ENCODE measurements around the gene HCN2.
"Not testable (repeated sequence)": the region's sequence is repeated elsewhere in the genome, so short reads cannot be mapped to it uniquely, and the experiment has no call there.

Gene HCN2

GRCh38 chr19:588093-588740 is 1.5 kb upstream of the HCN2 start:
- DNase-seq = peak; percentile 86

DNA sequence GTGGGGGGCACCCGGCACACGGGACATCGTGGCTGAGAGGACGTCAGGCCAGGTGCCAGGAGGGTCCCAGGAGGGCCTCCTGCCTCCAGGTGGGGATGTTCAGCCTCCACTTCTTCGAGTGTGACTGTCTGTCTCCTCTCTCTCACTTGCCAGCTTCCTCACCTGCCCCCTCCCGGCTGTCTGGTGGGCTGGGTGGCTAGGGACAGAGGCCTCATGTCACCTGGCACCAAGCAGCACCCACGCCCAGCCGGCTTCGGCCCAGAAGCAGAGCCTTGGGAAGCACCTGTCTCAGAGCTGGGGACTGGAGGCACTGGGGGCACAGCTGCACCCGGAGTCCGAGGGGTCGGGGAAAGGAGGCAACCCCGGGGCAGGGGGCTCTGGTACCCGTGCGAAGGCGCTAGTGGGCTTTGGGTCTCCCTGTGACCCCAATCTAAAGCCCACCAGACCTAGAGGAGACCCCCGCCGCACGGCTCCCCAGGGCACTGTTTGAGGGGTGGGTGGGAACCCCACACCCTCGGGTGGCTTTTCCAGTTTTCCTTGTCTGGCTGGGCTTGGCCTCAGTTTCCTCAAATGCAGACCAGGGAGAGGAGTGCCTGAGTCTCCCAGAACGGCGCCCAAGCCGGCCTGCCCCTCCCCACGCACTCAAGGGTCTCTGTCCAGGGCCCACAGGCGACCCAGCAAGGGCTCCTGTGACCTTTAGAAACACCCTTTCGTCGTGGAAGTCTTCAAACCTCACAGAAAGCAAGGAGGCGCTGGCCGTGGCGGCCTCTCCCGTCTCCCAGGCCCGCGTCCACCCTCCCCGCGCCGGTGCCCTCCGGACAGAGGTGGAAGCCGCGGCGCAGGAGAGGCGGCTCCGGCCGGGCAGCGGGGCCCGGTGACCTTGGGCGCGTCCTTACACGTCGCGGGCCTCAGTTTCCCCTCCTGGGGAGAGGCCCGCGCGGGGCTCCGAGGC is 664 bp upstream of the HCN2 start:
- DNase-seq = no peak

GRCh38 chr19:590396-590745 is 690 bp downstream of the HCN2 start:
- no peak for DNase-seq

GRCh38 chr19:590750-591098 is 1.0 kb downstream of the HCN2 start:
- no peak for DNase-seq

DNA sequence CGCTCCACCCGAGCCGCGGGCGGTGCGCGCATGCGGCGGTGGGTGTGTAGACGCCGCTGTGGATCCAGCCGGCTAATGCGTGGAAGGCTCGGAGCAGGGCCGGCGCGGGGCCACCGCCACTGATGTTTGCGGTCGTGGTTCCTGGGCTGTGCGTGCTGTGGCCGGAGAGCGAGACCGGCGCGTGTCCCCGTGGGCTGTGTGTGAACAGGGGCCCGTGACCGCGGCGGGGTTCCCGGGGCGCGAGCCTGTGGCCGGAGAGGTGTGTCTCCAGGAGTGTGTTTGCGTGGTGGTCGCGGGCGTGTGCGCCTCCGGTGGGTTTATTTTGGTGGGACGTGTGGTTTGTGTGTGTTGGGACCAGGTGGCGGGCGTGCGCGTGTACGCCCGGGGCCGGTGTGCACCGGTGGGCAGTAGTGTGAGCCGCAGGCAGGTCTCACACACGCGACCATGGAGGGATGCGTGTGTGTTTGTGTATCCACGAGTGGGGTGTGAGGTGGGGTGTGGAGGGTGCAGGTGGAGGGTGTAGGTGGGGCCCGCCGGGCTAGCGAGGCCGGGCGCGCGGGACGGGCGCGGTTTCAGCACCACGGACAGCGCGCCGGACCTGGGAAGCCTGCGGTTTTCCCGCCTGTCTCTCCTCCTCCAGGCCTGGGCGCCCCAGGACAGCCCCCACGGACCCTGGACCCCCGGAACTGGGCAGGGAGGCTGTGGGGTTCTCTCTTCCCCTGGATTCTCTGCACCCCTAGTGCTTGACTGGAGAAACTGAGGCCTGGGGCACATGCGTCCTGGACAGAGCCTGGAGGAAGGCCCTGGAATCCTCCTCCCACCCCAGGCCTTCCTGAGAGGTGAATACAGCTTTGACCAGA is 1.6 kb downstream of the HCN2 start:
- no peak for DNase-seq

DNA sequence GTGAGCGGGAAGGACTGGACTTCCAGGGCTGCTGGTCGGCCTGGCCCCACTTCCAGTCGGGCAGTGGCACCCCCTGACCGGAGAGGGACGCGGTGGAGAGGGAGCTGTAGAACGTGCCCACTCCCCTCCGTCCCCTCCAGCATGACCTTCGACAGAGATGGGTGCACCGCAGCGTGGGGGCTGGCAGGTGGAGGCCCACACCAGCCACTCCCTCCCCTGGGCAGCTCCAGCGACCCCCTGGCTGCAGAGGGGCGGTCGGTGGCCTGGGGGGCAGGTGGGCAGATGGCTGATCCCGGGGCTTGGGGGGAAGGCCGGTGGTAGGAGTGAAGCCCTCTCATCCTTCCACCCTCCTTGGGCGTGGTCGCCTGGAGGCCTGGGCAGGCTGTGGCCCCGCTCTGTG is 2.4 kb downstream of the HCN2 start:
- DNase-seq = no peak

GRCh38 chr19:593055-593454 is 3.4 kb downstream of the HCN2 start:
- no peak for DNase-seq

GRCh38 chr19:593505-593904 is 3.8 kb downstream of the HCN2 start:
- DNase-seq = no peak

DNA sequence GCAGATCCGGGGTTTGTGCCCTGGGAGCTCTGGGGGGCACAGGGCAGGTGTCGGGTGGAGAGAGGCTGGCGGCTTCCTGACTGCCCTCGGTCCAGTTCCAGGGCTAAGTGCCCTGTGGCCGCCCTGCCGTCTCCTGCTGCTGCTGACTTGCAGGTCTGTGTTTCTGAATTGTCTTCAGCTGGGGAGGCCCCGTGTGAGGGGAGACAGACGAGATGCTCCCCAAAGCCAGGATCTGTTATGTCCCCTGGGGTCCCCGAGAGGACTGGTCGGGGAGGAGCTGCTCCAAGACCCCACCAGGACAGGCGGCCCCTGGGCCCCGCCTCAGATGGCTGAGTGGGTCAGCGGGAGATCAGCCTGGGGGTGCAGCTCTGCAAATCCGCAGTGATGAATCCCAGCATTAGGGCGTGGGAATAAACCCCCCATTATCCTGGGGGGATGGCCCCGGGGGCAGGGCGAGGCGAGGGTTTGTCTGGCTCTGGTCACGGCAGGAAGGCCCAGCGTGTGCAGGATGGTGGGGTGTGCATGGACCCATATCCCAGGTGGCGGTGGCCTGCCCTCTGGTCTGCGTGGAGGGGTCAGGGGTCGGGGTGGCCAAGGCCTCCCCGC is 4.7 kb downstream of the HCN2 start:
- no peak for DNase-seq

GRCh38 chr19:595326-596262 is 5.9 kb downstream of the HCN2 start:
- no peak for DNase-seq

- DNase-seq = no peak
Observed at GRCh38 chr19:596263-596655, 6.6 kb downstream of the HCN2 start.

- no peak for DNase-seq
Observed at GRCh38 chr19:597406-598315, 8.0 kb downstream of the HCN2 start.

DNA sequence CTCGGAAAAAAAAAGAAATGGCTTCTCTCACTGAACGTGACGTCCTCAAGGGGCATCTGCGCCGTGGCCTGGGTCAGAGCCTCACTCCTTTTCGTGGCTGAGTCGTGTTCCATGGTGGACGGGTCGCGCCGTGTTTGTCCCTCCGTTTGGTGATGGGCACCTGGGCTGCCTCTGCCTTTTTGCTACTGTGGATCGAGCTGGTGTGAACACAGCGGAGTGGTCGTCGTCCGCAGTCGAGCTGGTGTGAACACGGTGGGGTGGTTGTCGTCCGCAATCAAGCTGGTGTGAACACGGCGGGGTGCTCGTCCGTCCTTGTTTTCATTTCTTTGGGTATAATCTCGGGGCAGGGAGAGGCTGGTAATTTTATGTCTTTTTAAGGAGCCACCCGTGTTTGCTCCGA is 11.6 kb downstream of the HCN2 start:
- DNase-seq = no peak

DNA sequence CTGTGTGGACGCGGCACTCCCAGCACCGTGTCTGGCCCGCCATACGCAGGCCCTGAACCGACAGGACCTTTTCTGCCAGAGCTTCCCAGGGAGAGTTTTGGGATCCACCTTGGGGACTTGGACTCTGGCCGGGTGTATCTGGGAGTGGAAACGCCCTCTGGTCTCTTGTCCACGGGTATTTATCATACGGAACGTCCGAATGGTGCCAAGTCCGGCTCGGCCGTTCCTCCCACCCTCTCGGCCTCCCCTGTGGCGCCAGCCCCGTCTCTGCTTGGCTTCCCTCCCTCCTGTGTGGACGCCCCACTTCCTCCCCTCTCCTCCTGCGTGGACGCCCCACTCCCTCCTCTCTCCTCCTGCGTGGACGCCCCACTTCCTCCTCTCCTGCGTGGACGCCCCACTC is 12.1 kb downstream of the HCN2 start:
- DNase-seq = no peak

- no peak for DNase-seq
Observed at GRCh38 chr19:602391-603301, 13.0 kb downstream of the HCN2 start.

DNA sequence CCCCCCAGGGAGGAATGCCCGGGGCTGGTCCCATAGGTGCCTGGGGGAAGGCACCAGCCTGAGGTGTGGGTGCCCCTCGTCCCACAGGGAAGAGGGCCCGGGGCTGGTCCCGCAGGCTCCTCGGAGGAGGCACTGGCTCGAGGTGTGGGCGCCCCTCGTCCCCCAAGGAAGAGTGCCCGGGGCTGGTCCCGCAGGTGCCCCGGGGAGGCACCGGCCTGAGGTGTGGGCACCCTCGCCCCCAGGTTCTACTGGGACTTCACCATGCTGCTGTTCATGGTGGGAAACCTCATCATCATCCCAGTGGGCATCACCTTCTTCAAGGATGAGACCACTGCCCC is 13.6 kb downstream of the HCN2 start:
- not testable (repeated sequence) for DNase-seq

DNA sequence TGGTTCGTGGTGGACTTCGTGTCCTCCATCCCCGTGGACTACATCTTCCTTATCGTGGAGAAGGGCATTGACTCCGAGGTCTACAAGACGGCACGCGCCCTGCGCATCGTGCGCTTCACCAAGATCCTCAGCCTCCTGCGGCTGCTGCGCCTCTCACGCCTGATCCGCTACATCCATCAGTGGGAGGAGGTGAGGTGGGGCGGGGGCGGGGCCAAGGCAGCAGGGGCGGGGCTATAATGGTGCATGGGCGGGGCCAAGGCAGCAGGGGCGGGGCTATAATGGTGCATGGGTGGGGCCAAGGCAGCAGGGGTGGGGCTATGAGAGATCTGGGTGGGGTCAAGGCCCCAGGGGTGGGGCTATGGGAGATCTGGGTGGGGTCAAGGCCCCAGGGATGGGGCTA is 14.1 kb downstream of the HCN2 start:
- DNase-seq = not testable (repeated sequence)

- DNase-seq = no peak
Observed at GRCh38 chr19:604355-604754, 14.7 kb downstream of the HCN2 start.

GRCh38 chr19:605061-605971 is 15.6 kb downstream of the HCN2 start:
- DNase-seq = not testable (repeated sequence)

All from NCI-H446 treated with DMSO at 0.1 percent for 48 hours (cell line).